Mesothelial cell of epicardium (in vitro differentiated cells): ENCODE results near the gene AFF3. TPM values are rescaled to one million over a fixed set of nuclear protein-coding genes. Genes with fewer than 3 reads are reported as not detected.

Experiments
- DNase-seq, 2 experiments: peaks; one replicate each; pipeline ENCODE4 v3.0.0; 2021; ENCODE audit warnings: low spot score in 2 of 2; ENCODE audit not compliant: unreplicated experiment in 2 of 2
- H3K27ac Mint-ChIP-seq: 2 replicates; pipeline ENCODE4 v1.8.0; 2021; ENCODE audit warnings: mixed read lengths
- H3K27me3 Mint-ChIP-seq: 2 replicates; pipeline ENCODE4 v1.8.0; 2021; ENCODE audit warnings: low read depth, mixed read lengths
- H3K36me3 Mint-ChIP-seq: 2 replicates; pipeline ENCODE4 v1.8.0; 2021; ENCODE audit warnings: mixed read lengths
- H3K4me1 Mint-ChIP-seq: 2 replicates; pipeline ENCODE4 v1.8.0; 2021; ENCODE audit warnings: mixed read lengths
- H3K4me3 Mint-ChIP-seq: 2 replicates; pipeline ENCODE4 v1.8.0; 2021; ENCODE audit warnings: mild to moderate bottlenecking, moderate library complexity, mixed read lengths
- H3K9me3 Mint-ChIP-seq: 2 replicates; pipeline ENCODE4 v1.8.0; 2021; ENCODE audit warnings: mixed read lengths
- total RNA-seq: library from RNA; stranded (reverse); gene quantifications from 3 replicates; pipeline ENCODE4 v1.2.1, GENCODE V29; 2021
- TF ChIP-seq, protein P1 (sequence below): fragments of 200-600 bp; sonication (generic); IDR thresholded peaks from one replicate; pipeline ENCODE4 v1.5.0; 2021; ENCODE audit warnings: antibody characterized with exemption; ENCODE audit not compliant: unreplicated experiment

The AFF3 gene
- total RNA-seq, 1 donor from 2014 or later, result 14.4 TPM

GRCh38 chr2:99701503-99701902 lies 440.9 kb downstream of the AFF3 start:
- DNase-seq, result no peak
- TF ChIP-seq, protein P1, sequence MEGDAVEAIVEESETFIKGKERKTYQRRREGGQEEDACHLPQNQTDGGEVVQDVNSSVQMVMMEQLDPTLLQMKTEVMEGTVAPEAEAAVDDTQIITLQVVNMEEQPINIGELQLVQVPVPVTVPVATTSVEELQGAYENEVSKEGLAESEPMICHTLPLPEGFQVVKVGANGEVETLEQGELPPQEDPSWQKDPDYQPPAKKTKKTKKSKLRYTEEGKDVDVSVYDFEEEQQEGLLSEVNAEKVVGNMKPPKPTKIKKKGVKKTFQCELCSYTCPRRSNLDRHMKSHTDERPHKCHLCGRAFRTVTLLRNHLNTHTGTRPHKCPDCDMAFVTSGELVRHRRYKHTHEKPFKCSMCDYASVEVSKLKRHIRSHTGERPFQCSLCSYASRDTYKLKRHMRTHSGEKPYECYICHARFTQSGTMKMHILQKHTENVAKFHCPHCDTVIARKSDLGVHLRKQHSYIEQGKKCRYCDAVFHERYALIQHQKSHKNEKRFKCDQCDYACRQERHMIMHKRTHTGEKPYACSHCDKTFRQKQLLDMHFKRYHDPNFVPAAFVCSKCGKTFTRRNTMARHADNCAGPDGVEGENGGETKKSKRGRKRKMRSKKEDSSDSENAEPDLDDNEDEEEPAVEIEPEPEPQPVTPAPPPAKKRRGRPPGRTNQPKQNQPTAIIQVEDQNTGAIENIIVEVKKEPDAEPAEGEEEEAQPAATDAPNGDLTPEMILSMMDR, result no peak
- Mint-ChIP-seq H3K27ac (no peak overlapping the region), H3K9me3 (peaks cover 4% of the 10 kb centered on the region), H3K36me3 (no peaks in the 10 kb centered on the region), H3K4me3 (no peak overlapping the region), H3K4me1 (peaks cover 9% of the 10 kb centered on the region), H3K27me3 (peaks cover 4% of the 10 kb centered on the region)

GRCh38 chr2:99700482-99701398 lies 441.6 kb downstream of the AFF3 start:
- Mint-ChIP-seq H3K9me3 (peaks cover 4% of the 10 kb centered on the region), H3K27ac (no peak overlapping the region), H3K4me3 (no peak overlapping the region)

GRCh38 chr2:99698896-99699295 lies 443.5 kb downstream of the AFF3 start:
- DNase-seq, result no peak
- H3K27ac Mint-ChIP-seq, result no peak overlapping the region
- peaks cover 4% of the 10 kb centered on the region for H3K27me3 Mint-ChIP-seq
- H3K36me3 Mint-ChIP-seq, result no peaks in the 10 kb centered on the region
- no peaks in the 10 kb centered on the region for H3K9me3 Mint-ChIP-seq
- H3K4me3 Mint-ChIP-seq, result no peak overlapping the region
- peaks cover 10% of the 10 kb centered on the region for H3K4me1 Mint-ChIP-seq
- TF ChIP-seq, protein P1, result no peak

More at GRCh38 chr2:99700482-99701398, 441.6 kb downstream of the AFF3 start:
- no peak for DNase-seq
- peaks cover 11% of the 10 kb centered on the region for H3K4me1 Mint-ChIP-seq
- peaks cover 4% of the 10 kb centered on the region for H3K27me3 Mint-ChIP-seq
- H3K36me3 Mint-ChIP-seq, result no peaks in the 10 kb centered on the region
- TF ChIP-seq, protein P1, result no peak

DNA sequence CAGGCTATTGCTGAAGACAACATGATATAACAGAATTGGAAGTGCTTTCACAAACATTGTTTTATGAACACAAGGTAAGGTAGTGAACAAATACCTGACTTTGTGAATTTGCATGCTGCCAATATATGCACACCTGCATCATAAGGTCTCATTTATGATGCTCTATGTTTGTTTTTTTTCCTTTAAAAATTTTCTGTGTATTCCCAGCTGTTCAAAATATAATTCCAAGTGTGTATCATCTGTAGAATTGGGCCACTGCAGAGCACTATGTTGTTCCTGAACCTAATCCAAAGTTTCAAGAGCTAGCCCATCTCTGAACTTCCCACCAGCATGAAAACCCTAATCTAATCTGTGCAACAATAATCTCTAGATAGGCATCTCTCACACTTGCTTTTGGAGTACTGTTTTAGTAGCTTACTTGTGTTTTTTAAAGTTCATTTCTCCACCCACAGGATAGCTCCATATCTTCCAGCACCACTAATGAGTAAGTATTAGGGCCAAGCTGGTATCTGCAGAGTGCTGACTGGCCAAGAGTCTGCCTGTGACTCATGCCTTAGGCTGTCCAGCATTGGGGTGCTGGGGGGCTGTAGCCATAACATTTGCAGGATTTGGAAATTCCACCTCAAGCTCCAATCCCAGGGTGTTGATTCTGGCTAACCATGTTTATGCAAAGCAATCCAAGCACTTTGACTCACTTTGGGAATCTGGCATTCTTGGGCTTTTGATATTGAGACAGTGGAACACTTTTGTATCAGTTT lies 444.4 kb downstream of the AFF3 start:
- H3K27me3 Mint-ChIP-seq, result peaks cover 4% of the 10 kb centered on the region
- TF ChIP-seq, protein P1, result no peak
- no peak for DNase-seq

GRCh38 chr2:99695944-99696253 lies 446.5 kb downstream of the AFF3 start:
- Mint-ChIP-seq H3K9me3 (no peaks in the 10 kb centered on the region), H3K27ac (no peak overlapping the region), H3K4me1 (peaks cover 10% of the 10 kb centered on the region), H3K36me3 (no peaks in the 10 kb centered on the region), H3K4me3 (no peak overlapping the region), H3K27me3 (peaks cover 12% of the 10 kb centered on the region)
- TF ChIP-seq, protein P1, result no peak
- DNase-seq, result no peak

More for the DNA sequence above, 444.4 kb downstream of the AFF3 start:
- no peaks in the 10 kb centered on the region for H3K36me3 Mint-ChIP-seq
- peaks cover 10% of the 10 kb centered on the region for H3K4me1 Mint-ChIP-seq
- H3K9me3 Mint-ChIP-seq, result no peaks in the 10 kb centered on the region
- H3K4me3 Mint-ChIP-seq, result no peak overlapping the region
- H3K27ac Mint-ChIP-seq, result no peak overlapping the region
